SJCRH30 (cell line): ENCODE results near the gene GPR21. TPM values are rescaled to one million over a fixed set of nuclear protein-coding genes. Genes with fewer than 3 reads are reported as not detected.
A peak's percentile ranks its signal among the peaks of the same experiment; 100 is the strongest.

Experiments
- DNase-seq, 2 experiments: peaks; one replicate each; pipeline ENCODE4 v3.0.0-alpha.2; 2015 to 2020
- H3K27ac ChIP-seq: fragments of 250-450 bp; sonication (Bioruptor Pico); 2 replicates; pipeline ENCODE4 v1.5.1; 2020; ENCODE audit warnings: mild to moderate bottlenecking, moderate library complexity
- H3K27me3 ChIP-seq: fragments of 250-450 bp; sonication (Bioruptor Pico); 2 replicates; pipeline ENCODE4 v1.5.1; 2020; ENCODE audit warnings: mild to moderate bottlenecking, moderate library complexity
- H3K36me3 ChIP-seq: fragments of 250-450 bp; sonication (Bioruptor Pico); 2 replicates; pipeline ENCODE4 v1.5.1; 2020; ENCODE audit warnings: mild to moderate bottlenecking, moderate library complexity
- H3K4me1 ChIP-seq: fragments of 250-450 bp; sonication (Bioruptor Pico); 2 replicates; pipeline ENCODE4 v1.5.1; 2020; ENCODE audit warnings: mild to moderate bottlenecking, moderate library complexity
- H3K4me3 ChIP-seq: fragments of 250-450 bp; sonication (Bioruptor Pico); 2 replicates; pipeline ENCODE4 v1.5.1; 2020; ENCODE audit warnings: mild to moderate bottlenecking, moderate library complexity
- H3K9me3 ChIP-seq: fragments of 250-450 bp; sonication (Bioruptor Pico); replicated peaks from 2 replicates; pipeline ENCODE4 v1.5.1; 2020; ENCODE audit warnings: mild to moderate bottlenecking, moderate library complexity
- total RNA-seq: library from RNA; depleted of rRNA; stranded (reverse); fragments of >200 nt; shearing (Covaris generic); gene quantifications from 2 replicates; pipeline ENCODE4 v1.2.3, GENCODE V29; 2014

Gene GPR21
- total RNA-seq, 1 experiment from 2014 or later: 1.7 TPM

- Histone ChIP-seq H3K9me3 (no peaks in the 10 kb centered on the region), H3K27me3 (no peaks in the 10 kb centered on the region), H3K4me3 (no peak overlapping the region), H3K36me3 (peaks cover 55% of the 10 kb centered on the region), H3K27ac (no peak overlapping the region), H3K4me1 (peaks cover 23% of the 10 kb centered on the region)
- no peak for DNase-seq
These were observed 16.8 kb upstream of the GPR21 start for GRCh38 chr9:123016631-123017030.

DNA sequence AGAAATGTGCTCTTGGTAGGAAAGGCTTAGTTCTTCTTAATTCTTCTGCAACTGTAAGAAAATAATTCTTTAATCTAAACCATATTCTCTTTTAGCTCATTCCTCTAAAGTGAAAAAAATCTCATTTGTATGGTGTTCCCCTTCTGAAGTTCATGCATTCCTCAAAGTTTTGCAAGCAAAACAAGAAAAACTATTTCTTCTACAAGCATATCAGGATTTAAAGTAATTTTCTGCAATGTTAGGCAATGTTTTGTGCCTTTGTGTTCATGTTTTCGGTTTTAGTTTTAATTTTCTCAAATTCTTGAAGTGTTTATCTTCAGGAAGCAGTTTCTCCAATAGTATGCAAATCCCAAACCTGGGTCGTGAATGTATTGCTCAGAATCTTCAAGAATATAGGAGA, 12.7 kb upstream of the GPR21 start:
- Histone ChIP-seq H3K27me3 (no peaks in the 10 kb centered on the region), H3K4me3 (no peak overlapping the region), H3K4me1 (peaks cover 23% of the 10 kb centered on the region), H3K9me3 (no peaks in the 10 kb centered on the region), H3K36me3 (peaks cover 50% of the 10 kb centered on the region), H3K27ac (no peak overlapping the region)
- no peak for DNase-seq

GRCh38 chr9:123026425-123026824, 7.0 kb upstream of the GPR21 start:
- no peak for DNase-seq
- Histone ChIP-seq H3K36me3 (peaks cover 42% of the 10 kb centered on the region), H3K27ac (no peak overlapping the region)

DNA sequence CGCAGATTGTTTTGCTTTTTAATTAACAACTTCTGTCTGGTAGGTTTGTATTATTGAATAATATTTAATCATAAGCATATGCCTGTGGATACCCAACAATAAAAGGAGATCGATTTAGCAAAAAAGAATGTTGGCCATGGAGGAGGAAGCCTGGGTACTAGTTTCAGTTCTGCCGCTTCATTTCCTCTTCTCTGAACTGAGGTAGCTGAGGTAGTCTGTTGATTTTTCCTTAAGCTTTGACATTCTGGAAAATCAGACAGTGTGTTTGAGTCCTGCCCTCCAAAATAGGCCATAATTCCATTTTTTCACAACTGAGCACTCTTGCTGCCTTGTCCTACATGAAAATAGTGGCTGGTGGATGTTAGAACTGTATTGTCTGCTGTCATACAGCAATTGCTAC, 6.0 kb upstream of the GPR21 start:
- Histone ChIP-seq H3K4me1 (peaks cover 3% of the 10 kb centered on the region), H3K4me3 (no peak overlapping the region), H3K9me3 (no peaks in the 10 kb centered on the region), H3K36me3 (peaks cover 34% of the 10 kb centered on the region), H3K27me3 (no peaks in the 10 kb centered on the region), H3K27ac (no peak overlapping the region)
- no peak for DNase-seq

More at GRCh38 chr9:123026425-123026824, 7.0 kb upstream of the GPR21 start:
- H3K9me3 ChIP-seq: no peaks in the 10 kb centered on the region
- no peaks in the 10 kb centered on the region for H3K4me1 ChIP-seq
- H3K27me3 ChIP-seq: no peaks in the 10 kb centered on the region
- H3K4me3 ChIP-seq: no peak overlapping the region

- no peak for DNase-seq
- peaks cover 28% of the 10 kb centered on the region for H3K36me3 ChIP-seq
- H3K9me3 ChIP-seq: no peaks in the 10 kb centered on the region
- no peak overlapping the region for H3K4me3 ChIP-seq
- peaks cover 9% of the 10 kb centered on the region for H3K4me1 ChIP-seq
- H3K27ac ChIP-seq: no peak overlapping the region
- no peaks in the 10 kb centered on the region for H3K27me3 ChIP-seq
These were observed 5.3 kb upstream of the GPR21 start for GRCh38 chr9:123028136-123028535.

DNA sequence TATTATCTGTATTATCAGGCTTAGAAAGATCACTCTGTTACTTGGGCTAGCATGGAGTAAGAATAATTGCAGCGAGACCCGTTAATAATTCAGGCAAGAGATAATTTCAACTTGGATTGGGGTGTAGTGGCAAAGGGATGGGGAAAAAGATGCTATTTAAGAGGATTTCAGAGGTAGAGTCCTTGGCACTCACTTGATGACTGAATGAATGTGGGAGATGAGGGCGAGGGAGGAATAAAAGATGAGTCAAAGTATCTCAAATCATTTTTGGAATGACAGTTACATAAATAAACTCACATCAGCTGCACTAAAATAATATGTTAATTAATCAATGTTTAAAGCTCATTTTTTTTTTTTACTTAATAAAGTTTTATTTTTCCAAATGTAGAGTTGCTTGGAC, 4.5 kb upstream of the GPR21 start:
- DNase-seq: no peak
- Histone ChIP-seq H3K27me3 (no peaks in the 10 kb centered on the region), H3K4me3 (no peak overlapping the region), H3K4me1 (peaks cover 17% of the 10 kb centered on the region), H3K36me3 (peaks cover 21% of the 10 kb centered on the region), H3K27ac (no peak overlapping the region), H3K9me3 (no peaks in the 10 kb centered on the region)

- no peak for DNase-seq
- Histone ChIP-seq H3K27ac (no peak overlapping the region), H3K9me3 (no peaks in the 10 kb centered on the region), H3K27me3 (no peaks in the 10 kb centered on the region), H3K36me3 (peaks cover 18% of the 10 kb centered on the region), H3K4me3 (no peak overlapping the region), H3K4me1 (peaks cover 26% of the 10 kb centered on the region)
These were observed 1.5 kb upstream of the GPR21 start for GRCh38 chr9:123031963-123032362.

GRCh38 chr9:123033864-123034601, 566 bp downstream of the GPR21 start:
- Histone ChIP-seq H3K27ac (peak overlapping the region; percentile 40), H3K36me3 (peaks cover 10% of the 10 kb centered on the region; the same call in 1 of the 2 replicates), H3K9me3 (no peaks in the 10 kb centered on the region), H3K4me3 (peak overlapping the region; percentile 11; the same call in 1 of the 2 replicates), H3K27me3 (no peaks in the 10 kb centered on the region), H3K4me1 (peaks cover 26% of the 10 kb centered on the region)
- DNase-seq: peak; percentile 91 to 96

DNA sequence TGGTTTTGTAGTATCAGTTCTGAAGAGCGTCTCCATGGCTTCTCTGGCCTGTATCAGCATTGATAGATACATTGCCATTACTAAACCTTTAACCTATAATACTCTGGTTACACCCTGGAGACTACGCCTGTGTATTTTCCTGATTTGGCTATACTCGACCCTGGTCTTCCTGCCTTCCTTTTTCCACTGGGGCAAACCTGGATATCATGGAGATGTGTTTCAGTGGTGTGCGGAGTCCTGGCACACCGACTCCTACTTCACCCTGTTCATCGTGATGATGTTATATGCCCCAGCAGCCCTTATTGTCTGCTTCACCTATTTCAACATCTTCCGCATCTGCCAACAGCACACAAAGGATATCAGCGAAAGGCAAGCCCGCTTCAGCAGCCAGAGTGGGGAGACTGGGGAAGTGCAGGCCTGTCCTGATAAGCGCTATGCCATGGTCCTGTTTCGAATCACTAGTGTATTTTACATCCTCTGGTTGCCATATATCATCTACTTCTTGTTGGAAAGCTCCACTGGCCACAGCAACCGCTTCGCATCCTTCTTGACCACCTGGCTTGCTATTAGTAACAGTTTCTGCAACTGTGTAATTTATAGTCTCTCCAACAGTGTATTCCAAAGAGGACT, 1.5 kb downstream of the GPR21 start:
- Histone ChIP-seq H3K4me3 (no peak overlapping the region), H3K36me3 (peaks cover 10% of the 10 kb centered on the region; the same call in 1 of the 2 replicates), H3K27me3 (no peaks in the 10 kb centered on the region), H3K4me1 (peaks cover 26% of the 10 kb centered on the region), H3K9me3 (no peaks in the 10 kb centered on the region), H3K27ac (no peak overlapping the region)
- no peak for DNase-seq

DNA sequence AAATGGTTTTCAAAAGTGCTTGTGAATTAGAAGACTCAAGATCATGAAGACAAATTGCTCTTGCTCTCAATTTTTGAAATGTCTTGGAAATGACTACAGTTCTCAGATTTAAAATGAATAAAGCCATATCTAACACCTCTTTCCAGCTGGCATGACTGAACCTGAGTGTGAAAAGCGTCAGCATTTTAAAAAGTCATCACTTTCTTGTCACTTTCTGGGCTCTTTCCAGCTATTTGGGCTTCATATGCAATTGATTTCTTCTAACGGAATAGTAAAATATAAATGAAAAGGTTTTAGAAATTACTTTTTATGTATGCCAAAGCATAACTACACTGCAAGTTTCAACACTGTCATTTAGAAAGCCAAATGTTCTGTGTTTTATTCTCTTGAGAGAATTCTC, 2.3 kb downstream of the GPR21 start:
- no peaks in the 10 kb centered on the region for H3K9me3 ChIP-seq
- H3K27ac ChIP-seq: no peak overlapping the region
- H3K27me3 ChIP-seq: no peaks in the 10 kb centered on the region
- H3K4me1 ChIP-seq: peaks cover 26% of the 10 kb centered on the region
- peaks cover 16% of the 10 kb centered on the region for H3K36me3 ChIP-seq
- DNase-seq: no peak
- H3K4me3 ChIP-seq: no peak overlapping the region

GRCh38 chr9:123036893-123037545, 3.6 kb downstream of the GPR21 start:
- Histone ChIP-seq H3K4me3 (no peak overlapping the region), H3K27ac (no peak overlapping the region), H3K9me3 (no peaks in the 10 kb centered on the region), H3K36me3 (peaks cover 22% of the 10 kb centered on the region), H3K27me3 (no peaks in the 10 kb centered on the region), H3K4me1 (peaks cover 26% of the 10 kb centered on the region)
- no peak for DNase-seq

DNA sequence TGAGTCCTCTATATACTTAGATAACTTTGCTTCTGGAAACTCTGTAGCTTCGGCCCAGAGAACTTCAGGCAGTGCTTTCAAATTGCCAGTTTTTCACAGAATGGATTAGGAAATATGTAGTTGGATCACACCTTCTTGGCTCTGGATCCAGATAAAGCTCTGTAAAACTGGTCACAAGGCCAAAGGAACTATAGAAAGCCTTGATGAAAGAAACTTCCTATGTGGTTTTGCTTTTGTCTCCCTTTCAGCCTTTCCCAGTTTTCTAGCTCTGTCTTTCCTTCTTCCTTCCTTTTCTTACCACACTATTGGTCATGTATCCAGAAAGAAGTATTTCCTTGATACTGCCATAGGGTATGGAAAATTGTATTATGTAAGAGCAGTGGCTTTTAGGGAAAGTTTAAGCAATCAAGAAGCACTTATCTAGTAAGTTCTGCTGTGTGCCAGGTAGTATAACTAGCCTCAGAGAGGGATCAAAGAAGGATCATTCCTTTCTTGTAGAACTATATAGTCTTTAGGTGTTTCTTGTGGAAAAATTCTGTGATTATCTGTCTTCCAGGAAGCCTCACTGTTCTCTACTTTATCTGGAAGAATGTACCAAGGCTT, 6.3 kb downstream of the GPR21 start:
- DNase-seq: no peak
- Histone ChIP-seq H3K36me3 (peaks cover 34% of the 10 kb centered on the region), H3K27me3 (no peaks in the 10 kb centered on the region), H3K4me1 (peaks cover 4% of the 10 kb centered on the region; the same call in 1 of the 2 replicates), H3K9me3 (no peaks in the 10 kb centered on the region), H3K27ac (no peak overlapping the region), H3K4me3 (no peak overlapping the region)

GRCh38 chr9:123040801-123041200, 7.3 kb downstream of the GPR21 start:
- Histone ChIP-seq H3K9me3 (no peaks in the 10 kb centered on the region), H3K4me3 (no peak overlapping the region), H3K27ac (no peak overlapping the region), H3K4me1 (no peaks in the 10 kb centered on the region), H3K27me3 (no peaks in the 10 kb centered on the region), H3K36me3 (peaks cover 32% of the 10 kb centered on the region)
- no peak for DNase-seq

DNA sequence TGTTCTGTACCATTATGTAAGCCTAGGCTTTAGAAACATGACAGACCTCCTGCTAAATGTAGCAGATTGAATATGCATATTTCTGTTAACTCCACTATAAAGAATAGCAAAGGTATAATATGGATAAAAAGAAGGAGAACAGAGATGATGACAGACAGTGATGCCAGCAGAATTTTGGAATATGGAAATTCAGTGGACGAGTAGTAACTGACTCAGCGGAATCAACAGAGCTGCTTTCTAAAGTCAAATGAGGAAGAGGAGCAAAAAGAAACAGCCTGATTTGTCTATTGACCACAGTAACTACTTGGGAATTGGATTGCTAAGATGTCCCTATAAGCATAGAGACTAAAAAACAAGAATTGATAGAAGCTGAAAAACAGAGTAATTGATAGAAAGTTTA, 8.0 kb downstream of the GPR21 start:
- Histone ChIP-seq H3K36me3 (peaks cover 32% of the 10 kb centered on the region), H3K4me3 (no peak overlapping the region), H3K27ac (no peak overlapping the region), H3K9me3 (no peaks in the 10 kb centered on the region), H3K27me3 (no peaks in the 10 kb centered on the region), H3K4me1 (no peaks in the 10 kb centered on the region)
- DNase-seq: no peak
